Sigmoid colon (tissue), 4 donors: ENCODE results near the gene SF3B2.

ENCODE experiments used
- CTCF ChIP-seq, 4 experiments: fragments of 450-650 bp in 3 of 4; fragments of 200-600 bp in 1 of 4; IDR thresholded peaks; one replicate each; pipeline ENCODE4 v1.5.1; 2016 to 2019; ENCODE audit warnings: antibody characterized with exemption in 4 of 4, mild to moderate bottlenecking in 3 of 4, moderate library complexity in 2 of 4
- POLR2AphosphoS5 ChIP-seq, 4 donors: sonication (generic); formaldehyde crosslinking; IDR thresholded peaks; one replicate each; pipeline ENCODE4 v1.6.1; 2017; ENCODE audit warnings: antibody characterized with exemption in 4 of 4

- TF ChIP-seq POLR2AphosphoS5 (IDR thresholded peaks at IDR 0.05) (no peak), CTCF (IDR thresholded peaks at IDR 0.05) (no peak)
Observed at GRCh38 chr11:66008468-66009101, 43.6 kb upstream of the SF3B2 start.
